ENCODE results near the gene CYTH3.

GRCh38 chr7:6167004-6167551 is 105.3 kb downstream of the CYTH3 start:
- TF ChIP-seq CTCF (IDR thresholded peaks at IDR 0.05) (no peak), POLR2A (IDR thresholded peaks at IDR 0.05) (no peak)
